T-helper 22 cell (primary cell): ENCODE results near the gene BABAM2.
"Not testable (repeated sequence)": the region's sequence is repeated elsewhere in the genome, so short reads cannot be mapped to it uniquely, and the experiment has no call there.

Source experiments
- DNase-seq: peaks from one replicate; pipeline ENCODE4 v3.0.0-alpha.2; 2020; ENCODE audit warnings: low read depth

The BABAM2 gene

GRCh38 chr2:27881815-27882583, 8.5 kb upstream of the BABAM2 start:
- DNase-seq, result not testable (repeated sequence)

- not testable (repeated sequence) for DNase-seq
Measured at GRCh38 chr2:27882584-27882922, 8.0 kb upstream of the BABAM2 start.

- no peak for DNase-seq
Measured at GRCh38 chr2:27884601-27885000, 5.9 kb upstream of the BABAM2 start.

GRCh38 chr2:27885234-27885633, 5.3 kb upstream of the BABAM2 start:
- DNase-seq, result no peak

GRCh38 chr2:27885661-27886060, 4.9 kb upstream of the BABAM2 start:
- no peak for DNase-seq

- DNase-seq, result no peak
Measured at GRCh38 chr2:27886322-27886721, 4.2 kb upstream of the BABAM2 start.

- DNase-seq, result no peak
Measured at GRCh38 chr2:27887111-27887510, 3.4 kb upstream of the BABAM2 start.

- DNase-seq, result no peak
Measured at GRCh38 chr2:27887830-27888229, 2.7 kb upstream of the BABAM2 start.

GRCh38 chr2:27888790-27889189, 1.7 kb upstream of the BABAM2 start:
- no peak for DNase-seq

GRCh38 chr2:27889774-27890145, 769 bp upstream of the BABAM2 start:
- no peak for DNase-seq

GRCh38 chr2:27890924-27891672, 569 bp downstream of the BABAM2 start:
- DNase-seq, result peak; percentile 88

- DNase-seq, result no peak
Measured at GRCh38 chr2:27891673-27892105, 1.2 kb downstream of the BABAM2 start.

- no peak for DNase-seq
Measured at GRCh38 chr2:27893006-27893405, 2.5 kb downstream of the BABAM2 start.

GRCh38 chr2:27897717-27898116, 7.2 kb downstream of the BABAM2 start:
- DNase-seq, result no peak

- no peak for DNase-seq
Measured at GRCh38 chr2:27901234-27901633, 10.7 kb downstream of the BABAM2 start.

- DNase-seq, result no peak
Measured at GRCh38 chr2:27902098-27902497, 11.6 kb downstream of the BABAM2 start.

- no peak for DNase-seq
Measured at GRCh38 chr2:27903018-27903417, 12.5 kb downstream of the BABAM2 start.

- no peak for DNase-seq
Measured at GRCh38 chr2:27903649-27904404, 13.3 kb downstream of the BABAM2 start.

- no peak for DNase-seq
Measured at GRCh38 chr2:27904405-27904665, 13.8 kb downstream of the BABAM2 start.

- no peak for DNase-seq
Measured at GRCh38 chr2:27906074-27906473, 15.5 kb downstream of the BABAM2 start.

GRCh38 chr2:27907547-27907946, 17.0 kb downstream of the BABAM2 start:
- DNase-seq, result no peak

GRCh38 chr2:27909901-27910300, 19.4 kb downstream of the BABAM2 start:
- DNase-seq, result no peak
